ENCODE data around the gene NHLRC4. TPM values are rescaled to one million over a fixed set of nuclear protein-coding genes. Genes with fewer than 3 reads are reported as not detected.

The NHLRC4 gene
- total and polyA plus RNA-seq, 3 experiments from 2014 or later = 0.55 to 1.6 (median 0.59) TPM

GRCh38 chr16:559411-560203 is 7.2 kb upstream of the NHLRC4 start:
- Mint-ChIP-seq H3K9me3 (no peaks in the 10 kb centered on the region), H3K27me3 (peaks cover 3 to 4% of the 10 kb centered on the region in 2 donors), H3K4me3 (no peak overlapping the region), H3K27ac (no peak overlapping the region), H3K36me3 (no peaks in the 10 kb centered on the region), H3K4me1 (no peaks in the 10 kb centered on the region)
- H3K4me3 ChIP-seq (ENCODE audit: low read length) = no peak overlapping the region
- peaks cover 11% of the 10 kb centered on the region for H3K27me3 ChIP-seq (ENCODE audit: insufficient read depth, low read length, poor library complexity, severe bottlenecking)
- POLR2A ChIA-PET = no interaction called here
- CTCF ChIA-PET = no interaction called here
- H3K4me1 ChIP-seq (ENCODE audit: insufficient read depth, low read length) = no peaks in the 10 kb centered on the region
- H3K27ac ChIP-seq (ENCODE audit: low read depth, low read length) = no peak overlapping the region
- H3K36me3 ChIP-seq (ENCODE audit: insufficient read depth, low read length) = no peaks in the 10 kb centered on the region
- H3K9me3 ChIP-seq (ENCODE audit: low read length) = no peaks in the 10 kb centered on the region
- no peak for DNase-seq

GRCh38 chr16:560204-560700 is 6.6 kb upstream of the NHLRC4 start, which contains the start of gene PRR35:
Gene PRR35 (plus strand): TSS chr16:560394. CDS start chr16:563295, 2,901 bp downstream.
- Mint-ChIP-seq H3K4me1 (no peaks in the 10 kb centered on the region), H3K36me3 (no peaks in the 10 kb centered on the region), H3K4me3 (no peak within 1 kb of the TSS), H3K27ac (no peak within 1 kb of the TSS), H3K27me3 (peaks cover 3 to 4% of the 10 kb centered on the region in 2 donors), H3K9me3 (no peaks in the 10 kb centered on the region)
- Histone ChIP-seq H3K4me3 (ENCODE audit: low read length) (no peak within 1 kb of the TSS), H3K27me3 (ENCODE audit: insufficient read depth, low read length, poor library complexity, severe bottlenecking) (peaks cover 11% of the 10 kb centered on the region), H3K9me3 (ENCODE audit: low read length) (no peaks in the 10 kb centered on the region), H3K36me3 (ENCODE audit: insufficient read depth, low read length) (no peaks in the 10 kb centered on the region), H3K4me1 (ENCODE audit: insufficient read depth, low read length) (no peaks in the 10 kb centered on the region), H3K27ac (ENCODE audit: low read depth, low read length) (no peak within 1 kb of the TSS)
- DNase-seq = no peak
- ChIA-PET CTCF (no interaction called here), POLR2A (no interaction called here)

DNA sequence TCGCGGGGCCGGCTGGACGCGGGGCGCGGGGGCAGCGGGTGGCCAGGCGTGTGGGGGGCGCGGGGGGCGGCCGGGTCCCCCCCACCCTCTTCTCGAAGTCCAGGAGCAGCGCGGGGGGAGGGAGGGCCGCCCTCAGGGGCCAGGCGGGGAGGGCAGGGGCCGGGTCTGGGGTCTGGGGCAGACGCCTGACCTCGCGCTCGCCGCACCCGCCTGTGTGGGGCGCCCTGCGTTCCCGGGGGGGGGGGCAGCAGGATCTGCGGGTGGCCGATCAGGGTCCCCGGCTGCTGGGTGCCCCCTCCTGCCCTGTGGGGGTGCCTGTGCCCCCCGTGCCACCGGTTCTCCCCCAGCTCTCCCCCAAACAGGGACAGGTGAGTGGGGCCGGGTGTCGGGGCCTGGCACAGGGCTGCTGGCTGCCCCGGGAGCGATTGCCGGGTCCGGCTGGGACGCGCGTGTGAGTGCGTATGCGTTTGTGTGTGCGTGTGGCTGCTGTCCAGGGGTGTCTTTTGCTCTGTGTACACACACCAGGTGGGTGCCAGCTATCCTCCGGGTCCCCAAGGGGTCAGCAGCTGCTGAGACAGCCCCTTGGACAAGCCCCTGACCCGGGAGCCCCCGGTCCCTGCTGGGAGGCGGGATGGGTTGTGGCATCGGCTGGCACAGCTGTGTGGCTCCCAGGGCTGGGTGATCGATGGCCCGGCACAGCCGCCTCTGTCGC is 5.9 kb upstream of the NHLRC4 start:
- H3K9me3 Mint-ChIP-seq = no peaks in the 10 kb centered on the region
- ChIA-PET POLR2A (no interaction called here), CTCF (no interaction called here)
- Histone ChIP-seq H3K4me1 (ENCODE audit: insufficient read depth, low read length) (no peaks in the 10 kb centered on the region), H3K27me3 (ENCODE audit: insufficient read depth, low read length, poor library complexity, severe bottlenecking) (peaks cover 11% of the 10 kb centered on the region), H3K27ac (ENCODE audit: low read depth, low read length) (no peak overlapping the region), H3K4me3 (ENCODE audit: low read length) (no peak overlapping the region), H3K9me3 (ENCODE audit: low read length) (no peaks in the 10 kb centered on the region), H3K36me3 (ENCODE audit: insufficient read depth, low read length) (no peaks in the 10 kb centered on the region)
- H3K4me1 Mint-ChIP-seq = no peaks in the 10 kb centered on the region
- H3K27me3 Mint-ChIP-seq = peaks cover 3 to 4% of the 10 kb centered on the region in 2 donors
- no peak overlapping the region for H3K4me3 Mint-ChIP-seq
- H3K27ac Mint-ChIP-seq = no peak overlapping the region
- DNase-seq = no peak
- H3K36me3 Mint-ChIP-seq = no peaks in the 10 kb centered on the region

- Mint-ChIP-seq H3K27ac (no peak overlapping the region), H3K27me3 (peaks cover 3 to 4% of the 10 kb centered on the region in 2 donors)
- POLR2A ChIA-PET = no interaction called here
Observed at GRCh38 chr16:561413-561794, 5.4 kb upstream of the NHLRC4 start.

DNA sequence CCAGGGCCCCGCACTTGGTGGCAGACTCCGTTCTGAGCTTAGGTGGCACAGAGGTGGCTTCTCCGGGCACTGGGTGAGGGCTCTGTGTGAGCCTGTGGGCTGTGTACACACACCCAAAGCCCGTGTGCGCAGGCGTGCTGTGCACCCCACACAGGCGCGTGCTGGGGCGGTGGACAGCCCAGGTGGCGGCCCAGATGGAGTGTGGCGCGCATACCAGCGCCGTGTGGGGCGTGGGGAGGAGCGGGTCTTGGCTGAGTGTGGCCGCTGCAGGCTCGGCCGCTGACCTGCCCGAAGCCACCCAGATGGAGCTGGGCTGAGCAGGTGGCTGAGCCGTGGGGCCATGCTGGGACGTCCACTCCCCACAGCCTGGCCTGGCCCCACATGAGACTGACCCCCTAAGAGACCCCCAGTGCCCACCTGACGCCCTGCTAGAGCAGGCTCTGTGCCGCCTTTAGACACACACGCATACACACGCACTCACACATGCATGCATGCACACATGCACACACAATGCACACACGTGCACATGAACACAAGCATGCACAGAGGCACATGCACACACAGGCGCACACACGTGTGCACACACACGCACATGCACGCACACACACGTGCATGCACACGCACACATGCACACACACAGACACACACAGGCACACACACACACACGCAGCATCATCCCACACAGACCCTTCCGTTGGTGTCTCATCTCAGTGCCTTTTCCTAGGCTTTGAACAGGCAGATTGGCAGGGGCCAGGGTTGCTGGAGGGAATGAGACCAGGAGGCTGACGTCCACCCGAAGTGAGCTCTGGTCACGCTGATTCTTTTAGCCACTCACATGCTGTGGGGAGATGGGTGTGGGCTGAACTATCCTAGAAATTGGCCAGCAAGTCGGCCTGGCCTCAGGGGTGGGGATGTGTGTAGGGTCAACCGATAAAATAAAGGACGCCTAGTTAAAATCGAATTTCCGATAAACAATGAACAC is 4.6 kb upstream of the NHLRC4 start:
- DNase-seq = no peak
- H3K4me3 Mint-ChIP-seq = peak overlapping the region in 1 of 7 donors; percentile 27
- peaks cover 8 to 9% (median 9%) of the 10 kb centered on the region in 3 donors for H3K4me1 Mint-ChIP-seq
- H3K27ac Mint-ChIP-seq = peak overlapping the region in 2 of 8 donors; percentile 37 to 45
- H3K27ac ChIP-seq (ENCODE audit: low read depth, low read length) = no peak overlapping the region
- H3K9me3 Mint-ChIP-seq = no peaks in the 10 kb centered on the region
- ChIA-PET POLR2A (interaction anchor here (0.6 kb wide), 1 partner anchor 50 kb away, joined by 5 read pairs; no protein-coding TSS in a partner anchor), CTCF (no interaction called here)
- H3K36me3 ChIP-seq (ENCODE audit: insufficient read depth, low read length) = no peaks in the 10 kb centered on the region
- no peak overlapping the region for H3K4me3 ChIP-seq (ENCODE audit: low read length)
- no peaks in the 10 kb centered on the region for H3K9me3 ChIP-seq (ENCODE audit: low read length)
- H3K36me3 Mint-ChIP-seq = no peaks in the 10 kb centered on the region
- peaks cover 12% of the 10 kb centered on the region for H3K4me1 ChIP-seq (ENCODE audit: insufficient read depth, low read length)
- peaks cover 3 to 6% of the 10 kb centered on the region in 2 donors for H3K27me3 Mint-ChIP-seq
- H3K27me3 ChIP-seq (ENCODE audit: insufficient read depth, low read length, poor library complexity, severe bottlenecking) = peaks cover 11% of the 10 kb centered on the region

More at GRCh38 chr16:561413-561794, 5.4 kb upstream of the NHLRC4 start:
- DNase-seq = no peak
- Histone ChIP-seq H3K4me1 (ENCODE audit: insufficient read depth, low read length) (peaks cover 3% of the 10 kb centered on the region), H3K27me3 (ENCODE audit: insufficient read depth, low read length, poor library complexity, severe bottlenecking) (peaks cover 11% of the 10 kb centered on the region), H3K27ac (ENCODE audit: low read depth, low read length) (no peak overlapping the region), H3K36me3 (ENCODE audit: insufficient read depth, low read length) (no peaks in the 10 kb centered on the region), H3K4me3 (ENCODE audit: low read length) (no peak overlapping the region), H3K9me3 (ENCODE audit: low read length) (no peaks in the 10 kb centered on the region)
- Mint-ChIP-seq H3K4me3 (no peak overlapping the region), H3K9me3 (no peaks in the 10 kb centered on the region), H3K4me1 (peaks cover 0 to under 1% (median under 1%) of the 10 kb centered on the region in 3 donors), H3K36me3 (no peaks in the 10 kb centered on the region)
- CTCF ChIA-PET = no interaction called here

GRCh38 chr16:563072-563644 is 3.6 kb upstream of the NHLRC4 start:
- H3K27me3 Mint-ChIP-seq = peaks cover 3 to 6% of the 10 kb centered on the region in 2 donors
- DNase-seq = no peak
- peaks cover 11% of the 10 kb centered on the region for H3K27me3 ChIP-seq (ENCODE audit: insufficient read depth, low read length, poor library complexity, severe bottlenecking)
- H3K9me3 ChIP-seq (ENCODE audit: low read length) = no peaks in the 10 kb centered on the region
- H3K36me3 Mint-ChIP-seq = no peaks in the 10 kb centered on the region
- peak overlapping the region in 1 of 8 donors; percentile 45 for H3K27ac Mint-ChIP-seq
- no peak overlapping the region for H3K4me3 ChIP-seq (ENCODE audit: low read length)
- peaks cover 21% of the 10 kb centered on the region for H3K4me1 ChIP-seq (ENCODE audit: insufficient read depth, low read length)
- no peaks in the 10 kb centered on the region for H3K36me3 ChIP-seq (ENCODE audit: insufficient read depth, low read length)
- H3K4me3 Mint-ChIP-seq = no peak overlapping the region
- H3K4me1 Mint-ChIP-seq = peaks cover 8 to 10% (median 10%) of the 10 kb centered on the region in 3 donors
- ChIA-PET CTCF (no interaction called here), POLR2A (no interaction called here)
- H3K9me3 Mint-ChIP-seq = no peaks in the 10 kb centered on the region
- H3K27ac ChIP-seq (ENCODE audit: low read depth, low read length) = no peak overlapping the region

DNA sequence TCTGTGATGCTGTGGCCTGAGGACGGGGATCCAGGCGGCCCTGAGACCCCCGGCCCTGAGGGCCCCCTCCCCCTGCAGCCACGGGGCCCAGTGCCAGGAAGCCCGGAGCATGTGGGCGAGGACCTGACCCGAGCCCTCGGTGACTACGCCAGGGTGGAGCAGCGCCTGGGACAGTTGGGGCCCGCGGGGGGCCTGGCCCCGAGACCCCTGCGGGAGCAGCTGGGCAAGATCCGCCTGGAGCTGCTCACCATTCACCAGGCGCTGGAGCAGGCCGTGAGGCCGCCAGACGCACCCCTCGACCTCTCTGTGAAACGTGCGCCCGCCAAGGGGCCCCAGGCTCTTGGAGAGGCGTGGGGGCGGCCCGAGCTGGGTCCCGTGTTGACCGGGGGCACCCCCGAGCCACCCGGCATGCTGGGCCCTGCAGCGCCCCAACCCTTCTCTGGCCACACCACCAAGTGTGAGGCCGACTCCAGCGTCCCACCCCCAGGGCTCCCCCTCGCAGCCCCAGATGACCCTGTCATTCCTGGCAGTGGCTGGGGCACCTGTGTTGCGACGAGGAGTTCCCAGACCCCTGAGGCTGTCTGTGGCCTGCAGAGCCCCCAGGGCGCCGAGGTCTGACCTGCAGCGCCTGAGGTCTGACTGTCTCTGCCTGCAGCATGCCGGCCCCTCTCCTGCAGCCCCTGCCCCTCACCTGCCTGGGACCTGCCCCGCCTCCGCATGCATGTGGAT is 2.0 kb upstream of the NHLRC4 start:
- no peaks in the 10 kb centered on the region for H3K36me3 ChIP-seq (ENCODE audit: insufficient read depth, low read length)
- no peaks in the 10 kb centered on the region for H3K9me3 ChIP-seq (ENCODE audit: low read length)
- DNase-seq = no peak
- H3K27ac Mint-ChIP-seq = no peak overlapping the region
- H3K4me1 ChIP-seq (ENCODE audit: insufficient read depth, low read length) = peaks cover 34% of the 10 kb centered on the region
- POLR2A ChIA-PET = no interaction called here
- no peaks in the 10 kb centered on the region for H3K36me3 Mint-ChIP-seq
- H3K4me3 ChIP-seq (ENCODE audit: low read length) = no peak overlapping the region
- H3K9me3 Mint-ChIP-seq = no peaks in the 10 kb centered on the region
- H3K4me1 Mint-ChIP-seq = peaks cover 15 to 17% (median 17%) of the 10 kb centered on the region in 3 donors
- peaks cover 0 to 2% of the 10 kb centered on the region in 2 donors for H3K27me3 Mint-ChIP-seq
- no peak overlapping the region for H3K27ac ChIP-seq (ENCODE audit: low read depth, low read length)
- CTCF ChIA-PET = no interaction called here
- H3K4me3 Mint-ChIP-seq = no peak overlapping the region
- peaks cover 3% of the 10 kb centered on the region for H3K27me3 ChIP-seq (ENCODE audit: insufficient read depth, low read length, poor library complexity, severe bottlenecking)
